H1 (cell line): ENCODE measurements around the gene ATP2B3. TPM values are rescaled to one million over a fixed set of nuclear protein-coding genes. Genes with fewer than 3 reads are reported as not detected.

Experiments used
- polyA plus RNA-seq, 7 experiments: library from polyadenylated mRNA; depleted of rRNA in 3 of 7; stranded (reverse) in 5 of 7; unstranded in 2 of 7; fragments of >200 nt in 5 of 7; fragments of 200-250 nt in 2 of 7; gene quantifications; 1 replicate in 5 of 7; 2 replicates in 1 of 7; 4 replicates in 1 of 7; pipeline versions ENCODE4 v1.2.1 to v1.2.3, GENCODE V29; 2011 to 2013; ENCODE audit warnings: missing spikeins in 2 of 7, mixed read lengths in 2 of 7
- total RNA-seq: library from RNA; stranded (reverse); fragmentation: NEBNext Ultra II Directional; extraction: Animal tissue kit (Norgen Biotek cat#: 25700); gene quantifications from 2 replicates; pipeline ENCODE4 v1.2.1, GENCODE V29; 2021
- TF ChIP-seq, protein P1 (sequence below): IDR thresholded peaks from 2 replicates; pipeline ENCODE4 v1.6.1; 2012; ENCODE audit warnings: low read length, inconsistent platforms

The ATP2B3 gene
- total and polyA plus RNA-seq, 2 of the 8 experiments (the other 6 are each of a cell fraction or from before 2014, with no cell fraction given): 0.14 to 0.19 TPM

GRCh38 chrX:153592966-153593688, 75.7 kb downstream of the ATP2B3 start (continued):
- TF ChIP-seq, protein P1, sequence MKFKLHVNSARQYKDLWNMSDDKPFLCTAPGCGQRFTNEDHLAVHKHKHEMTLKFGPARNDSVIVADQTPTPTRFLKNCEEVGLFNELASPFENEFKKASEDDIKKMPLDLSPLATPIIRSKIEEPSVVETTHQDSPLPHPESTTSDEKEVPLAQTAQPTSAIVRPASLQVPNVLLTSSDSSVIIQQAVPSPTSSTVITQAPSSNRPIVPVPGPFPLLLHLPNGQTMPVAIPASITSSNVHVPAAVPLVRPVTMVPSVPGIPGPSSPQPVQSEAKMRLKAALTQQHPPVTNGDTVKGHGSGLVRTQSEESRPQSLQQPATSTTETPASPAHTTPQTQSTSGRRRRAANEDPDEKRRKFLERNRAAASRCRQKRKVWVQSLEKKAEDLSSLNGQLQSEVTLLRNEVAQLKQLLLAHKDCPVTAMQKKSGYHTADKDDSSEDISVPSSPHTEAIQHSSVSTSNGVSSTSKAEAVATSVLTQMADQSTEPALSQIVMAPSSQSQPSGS: no peak
